HCT116 (cell line): Measurements from ENCODE around the gene KRT14.

Experiments
- EZH2 ChIP-seq: fragments of 200-600 bp; sonication (generic); IDR thresholded peaks from 2 replicates; pipeline ENCODE4 v1.6.1; 2017; ENCODE audit warnings: antibody characterized with exemption, mixed run types
- POLR2A ChIP-seq: IDR thresholded peaks from 2 replicates; pipeline ENCODE4 v1.7.0; 2011; ENCODE audit warnings: borderline replicate concordance; ENCODE audit not compliant: insufficient read depth, insufficient read length; ENCODE audit errors: extremely low read depth
- TF ChIP-seq, protein P1 (sequence below), 3 experiments: fragments of 200-600 bp in 1 of 3; sonication (generic) in 1 of 3; IDR thresholded peaks in 2 of 3; conservative IDR thresholded peaks in 1 of 3; 2 replicates each; pipeline ENCODE4 v1.5.1; 2012 to 2017; ENCODE audit warnings: low read depth in 2 of 3, low read length in 2 of 3, antibody characterized with exemption in 1 of 3, borderline replicate concordance in 1 of 3, control low read depth in 1 of 3, mild to moderate bottlenecking in 1 of 3, mixed read lengths in 1 of 3, mixed run types in 1 of 3, moderate library complexity in 1 of 3; ENCODE audit not compliant: insufficient read depth in 1 of 3

DNA sequence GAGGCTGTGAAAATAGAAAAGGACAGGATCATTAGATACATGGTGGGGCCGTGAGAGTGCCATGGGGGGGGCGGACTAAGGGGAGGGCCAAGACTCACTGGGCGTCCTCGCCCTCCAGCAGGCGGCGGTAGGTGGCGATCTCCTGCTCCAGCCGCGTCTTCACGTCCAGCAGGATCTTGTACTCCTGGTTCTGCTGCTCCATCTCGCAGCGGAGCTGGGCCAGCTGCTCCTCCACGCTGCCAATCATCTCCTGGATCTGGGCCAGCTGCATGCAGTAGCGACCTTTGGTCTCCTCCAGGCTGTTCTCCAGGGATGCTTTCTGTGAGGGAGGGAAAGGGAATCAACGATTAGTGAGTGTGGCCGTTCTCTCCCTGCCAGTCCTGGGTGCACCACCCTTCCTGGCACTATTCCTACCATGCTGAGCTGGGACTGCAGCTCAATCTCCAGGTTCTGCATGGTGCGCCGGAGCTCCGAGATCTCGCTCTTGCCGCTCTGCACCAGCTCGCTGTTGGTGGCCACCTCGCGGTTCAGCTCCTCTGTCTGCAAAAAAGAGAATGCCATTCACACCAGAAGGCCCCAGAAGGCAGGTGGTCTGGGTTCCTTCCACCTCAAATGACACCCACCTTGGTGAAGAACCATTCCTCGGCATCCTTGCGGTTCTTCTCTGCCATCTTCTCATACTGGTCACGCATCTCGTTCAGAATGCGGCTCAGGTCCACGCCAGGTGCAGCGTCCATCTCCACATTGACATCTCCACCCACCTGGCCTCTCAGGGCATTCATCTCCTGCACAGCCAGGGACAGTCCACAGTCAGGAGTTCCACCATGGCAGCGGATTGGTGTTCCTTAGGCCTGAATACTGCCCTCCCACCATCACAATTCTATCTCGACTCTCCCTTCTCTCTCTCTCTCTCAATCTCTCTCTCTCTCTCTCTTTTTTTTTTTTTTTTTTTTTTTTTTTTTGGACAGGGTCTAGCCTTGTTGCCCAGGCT, 3.3 kb downstream of the KRT14 start:
- TF ChIP-seq POLR2A, result no peak
- TF ChIP-seq, protein P1, sequence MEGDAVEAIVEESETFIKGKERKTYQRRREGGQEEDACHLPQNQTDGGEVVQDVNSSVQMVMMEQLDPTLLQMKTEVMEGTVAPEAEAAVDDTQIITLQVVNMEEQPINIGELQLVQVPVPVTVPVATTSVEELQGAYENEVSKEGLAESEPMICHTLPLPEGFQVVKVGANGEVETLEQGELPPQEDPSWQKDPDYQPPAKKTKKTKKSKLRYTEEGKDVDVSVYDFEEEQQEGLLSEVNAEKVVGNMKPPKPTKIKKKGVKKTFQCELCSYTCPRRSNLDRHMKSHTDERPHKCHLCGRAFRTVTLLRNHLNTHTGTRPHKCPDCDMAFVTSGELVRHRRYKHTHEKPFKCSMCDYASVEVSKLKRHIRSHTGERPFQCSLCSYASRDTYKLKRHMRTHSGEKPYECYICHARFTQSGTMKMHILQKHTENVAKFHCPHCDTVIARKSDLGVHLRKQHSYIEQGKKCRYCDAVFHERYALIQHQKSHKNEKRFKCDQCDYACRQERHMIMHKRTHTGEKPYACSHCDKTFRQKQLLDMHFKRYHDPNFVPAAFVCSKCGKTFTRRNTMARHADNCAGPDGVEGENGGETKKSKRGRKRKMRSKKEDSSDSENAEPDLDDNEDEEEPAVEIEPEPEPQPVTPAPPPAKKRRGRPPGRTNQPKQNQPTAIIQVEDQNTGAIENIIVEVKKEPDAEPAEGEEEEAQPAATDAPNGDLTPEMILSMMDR (IDR thresholded peaks at IDR 0.05 in 2 of 3, conservative IDR thresholded peaks at IDR 0.05 in 1 of 3; ENCODE audit: borderline replicate concordance in 1 of 3, insufficient read depth in 1 of 3, low read depth in 2 of 3, low read length in 2 of 3), result no peak
- no peak for TF ChIP-seq EZH2
